Measurements from ENCODE around the gene NHERF1.

- TF ChIP-seq CTCF (IDR thresholded peaks at IDR 0.05) = no peak
- no peak for TF ChIP-seq REST (IDR thresholded peaks at IDR 0.05; ENCODE audit: insufficient read depth in 1 of 2, low read depth in 2 of 2, low read length in 1 of 2)
Measured at GRCh38 chr17:74729866-74730265, 18.6 kb upstream of the NHERF1 start.
